WTC11 (cell line): ENCODE data around the gene RNF4.

ENCODE experiments used
- CBFB ChIP-seq: sonication (generic); formaldehyde crosslinking; IDR thresholded peaks from 2 replicates; pipeline ENCODE4 v1.8.1; 2022; ENCODE audit warnings: mild to moderate bottlenecking, low read depth, missing genetic modification reagents
- CREM ChIP-seq: sonication (generic); formaldehyde crosslinking; IDR thresholded peaks from 2 replicates; pipeline ENCODE4 v1.8.1; 2022; ENCODE audit warnings: mild to moderate bottlenecking, missing genetic modification reagents, moderate library complexity
- HMGA2 ChIP-seq: fragments of 250-450 bp; sonication (Bioruptor Pico); IDR thresholded peaks from 2 replicates; pipeline ENCODE4 v1.4.0; 2021; ENCODE audit warnings: mild to moderate bottlenecking, moderate library complexity
- NR2C2 ChIP-seq: sonication (generic); formaldehyde crosslinking; IDR thresholded peaks from 2 replicates; pipeline ENCODE4 v1.8.0; 2022; ENCODE audit warnings: mild to moderate bottlenecking, missing genetic modification reagents
- TCF7 ChIP-seq: sonication (generic); formaldehyde crosslinking; IDR thresholded peaks from 2 replicates; pipeline ENCODE4 v1.8.0; 2022; ENCODE audit warnings: mild to moderate bottlenecking, low read depth, missing genetic modification reagents, moderate library complexity
- TEAD1 ChIP-seq: sonication (generic); formaldehyde crosslinking; IDR thresholded peaks from 2 replicates; pipeline ENCODE4 v1.8.0; 2022; ENCODE audit warnings: mild to moderate bottlenecking, missing genetic modification reagents
- TP53 ChIP-seq: sonication (generic); formaldehyde crosslinking; IDR thresholded peaks from 2 replicates; pipeline ENCODE4 v1.8.1; 2023; ENCODE audit warnings: mild to moderate bottlenecking, missing genetic modification reagents
- TF ChIP-seq, protein P1 (sequence below): fragments of 200-600 bp; IDR thresholded peaks from 2 replicates; pipeline ENCODE4 v1.8.0; 2022; ENCODE audit warnings: antibody characterized with exemption
- TF ChIP-seq, protein P2 (sequence below): fragments of 250-450 bp; sonication (Bioruptor Pico); IDR thresholded peaks from 2 replicates; pipeline ENCODE4 v1.9.0; 2021; ENCODE audit warnings: mild to moderate bottlenecking
- TF ChIP-seq, protein P3 (sequence below): sonication (generic); formaldehyde crosslinking; IDR thresholded peaks from 2 replicates; pipeline ENCODE4 v1.8.0; 2023; ENCODE audit warnings: missing genetic modification reagents
- TF ChIP-seq, protein P4 (sequence below): sonication (generic); formaldehyde crosslinking; IDR thresholded peaks from 2 replicates; pipeline ENCODE4 v1.8.1; 2023; ENCODE audit warnings: mild to moderate bottlenecking, moderate library complexity, missing genetic modification reagents
- TF ChIP-seq, protein P5 (sequence below): sonication (generic); formaldehyde crosslinking; IDR thresholded peaks from 2 replicates; pipeline ENCODE4 v1.8.0; 2023; ENCODE audit warnings: mild to moderate bottlenecking, missing genetic modification reagents
- TF ChIP-seq, protein P6 (sequence below): sonication (generic); formaldehyde crosslinking; IDR thresholded peaks from 2 replicates; pipeline ENCODE4 v1.8.1; 2023; ENCODE audit warnings: mild to moderate bottlenecking, missing genetic modification reagents, moderate library complexity
- TF ChIP-seq, protein P7 (sequence below): sonication (generic); formaldehyde crosslinking; IDR thresholded peaks from 2 replicates; pipeline ENCODE4 v1.8.1; 2023; ENCODE audit warnings: mild to moderate bottlenecking, missing genetic modification reagents, moderate library complexity

DNA sequence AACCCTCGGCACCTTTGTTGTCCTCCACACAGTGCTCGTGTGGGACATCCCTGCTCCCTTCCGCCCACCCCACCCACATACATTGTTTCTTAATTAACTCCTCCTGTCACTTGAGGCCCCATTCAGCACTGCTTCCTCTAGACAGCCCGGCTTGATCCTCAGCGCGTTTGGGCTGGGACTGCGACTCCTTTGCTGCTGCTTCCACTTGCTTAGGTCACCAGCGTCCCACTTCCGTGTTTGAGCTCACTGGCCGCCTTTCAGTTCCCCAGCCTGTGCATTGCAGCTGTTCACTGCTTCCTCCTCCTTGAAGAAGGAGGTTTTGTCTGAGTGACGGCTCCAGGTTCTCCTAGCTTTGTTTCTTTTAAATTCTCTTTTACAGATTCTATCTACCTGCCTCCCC, 16.1 kb downstream of the RNF4 start:
- TF ChIP-seq, protein P1, sequence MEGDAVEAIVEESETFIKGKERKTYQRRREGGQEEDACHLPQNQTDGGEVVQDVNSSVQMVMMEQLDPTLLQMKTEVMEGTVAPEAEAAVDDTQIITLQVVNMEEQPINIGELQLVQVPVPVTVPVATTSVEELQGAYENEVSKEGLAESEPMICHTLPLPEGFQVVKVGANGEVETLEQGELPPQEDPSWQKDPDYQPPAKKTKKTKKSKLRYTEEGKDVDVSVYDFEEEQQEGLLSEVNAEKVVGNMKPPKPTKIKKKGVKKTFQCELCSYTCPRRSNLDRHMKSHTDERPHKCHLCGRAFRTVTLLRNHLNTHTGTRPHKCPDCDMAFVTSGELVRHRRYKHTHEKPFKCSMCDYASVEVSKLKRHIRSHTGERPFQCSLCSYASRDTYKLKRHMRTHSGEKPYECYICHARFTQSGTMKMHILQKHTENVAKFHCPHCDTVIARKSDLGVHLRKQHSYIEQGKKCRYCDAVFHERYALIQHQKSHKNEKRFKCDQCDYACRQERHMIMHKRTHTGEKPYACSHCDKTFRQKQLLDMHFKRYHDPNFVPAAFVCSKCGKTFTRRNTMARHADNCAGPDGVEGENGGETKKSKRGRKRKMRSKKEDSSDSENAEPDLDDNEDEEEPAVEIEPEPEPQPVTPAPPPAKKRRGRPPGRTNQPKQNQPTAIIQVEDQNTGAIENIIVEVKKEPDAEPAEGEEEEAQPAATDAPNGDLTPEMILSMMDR: no peak
- TF ChIP-seq NR2C2 (CRISPR knock-in tag) (no peak), HMGA2 (CRISPR knock-in tag) (no peak), TEAD1 (CRISPR knock-in tag) (no peak), CBFB (CRISPR knock-in tag) (no peak), TCF7 (CRISPR knock-in tag) (no peak), CREM (no peak), TP53 (CRISPR knock-in tag) (no peak)
- TF ChIP-seq, protein P2, sequence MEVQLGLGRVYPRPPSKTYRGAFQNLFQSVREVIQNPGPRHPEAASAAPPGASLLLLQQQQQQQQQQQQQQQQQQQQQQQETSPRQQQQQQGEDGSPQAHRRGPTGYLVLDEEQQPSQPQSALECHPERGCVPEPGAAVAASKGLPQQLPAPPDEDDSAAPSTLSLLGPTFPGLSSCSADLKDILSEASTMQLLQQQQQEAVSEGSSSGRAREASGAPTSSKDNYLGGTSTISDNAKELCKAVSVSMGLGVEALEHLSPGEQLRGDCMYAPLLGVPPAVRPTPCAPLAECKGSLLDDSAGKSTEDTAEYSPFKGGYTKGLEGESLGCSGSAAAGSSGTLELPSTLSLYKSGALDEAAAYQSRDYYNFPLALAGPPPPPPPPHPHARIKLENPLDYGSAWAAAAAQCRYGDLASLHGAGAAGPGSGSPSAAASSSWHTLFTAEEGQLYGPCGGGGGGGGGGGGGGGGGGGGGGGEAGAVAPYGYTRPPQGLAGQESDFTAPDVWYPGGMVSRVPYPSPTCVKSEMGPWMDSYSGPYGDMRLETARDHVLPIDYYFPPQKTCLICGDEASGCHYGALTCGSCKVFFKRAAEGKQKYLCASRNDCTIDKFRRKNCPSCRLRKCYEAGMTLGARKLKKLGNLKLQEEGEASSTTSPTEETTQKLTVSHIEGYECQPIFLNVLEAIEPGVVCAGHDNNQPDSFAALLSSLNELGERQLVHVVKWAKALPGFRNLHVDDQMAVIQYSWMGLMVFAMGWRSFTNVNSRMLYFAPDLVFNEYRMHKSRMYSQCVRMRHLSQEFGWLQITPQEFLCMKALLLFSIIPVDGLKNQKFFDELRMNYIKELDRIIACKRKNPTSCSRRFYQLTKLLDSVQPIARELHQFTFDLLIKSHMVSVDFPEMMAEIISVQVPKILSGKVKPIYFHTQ: no peak
- TF ChIP-seq, protein P3, sequence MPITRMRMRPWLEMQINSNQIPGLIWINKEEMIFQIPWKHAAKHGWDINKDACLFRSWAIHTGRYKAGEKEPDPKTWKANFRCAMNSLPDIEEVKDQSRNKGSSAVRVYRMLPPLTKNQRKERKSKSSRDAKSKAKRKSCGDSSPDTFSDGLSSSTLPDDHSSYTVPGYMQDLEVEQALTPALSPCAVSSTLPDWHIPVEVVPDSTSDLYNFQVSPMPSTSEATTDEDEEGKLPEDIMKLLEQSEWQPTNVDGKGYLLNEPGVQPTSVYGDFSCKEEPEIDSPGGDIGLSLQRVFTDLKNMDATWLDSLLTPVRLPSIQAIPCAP (CRISPR knock-in tag): no peak
- TF ChIP-seq, protein P4, sequence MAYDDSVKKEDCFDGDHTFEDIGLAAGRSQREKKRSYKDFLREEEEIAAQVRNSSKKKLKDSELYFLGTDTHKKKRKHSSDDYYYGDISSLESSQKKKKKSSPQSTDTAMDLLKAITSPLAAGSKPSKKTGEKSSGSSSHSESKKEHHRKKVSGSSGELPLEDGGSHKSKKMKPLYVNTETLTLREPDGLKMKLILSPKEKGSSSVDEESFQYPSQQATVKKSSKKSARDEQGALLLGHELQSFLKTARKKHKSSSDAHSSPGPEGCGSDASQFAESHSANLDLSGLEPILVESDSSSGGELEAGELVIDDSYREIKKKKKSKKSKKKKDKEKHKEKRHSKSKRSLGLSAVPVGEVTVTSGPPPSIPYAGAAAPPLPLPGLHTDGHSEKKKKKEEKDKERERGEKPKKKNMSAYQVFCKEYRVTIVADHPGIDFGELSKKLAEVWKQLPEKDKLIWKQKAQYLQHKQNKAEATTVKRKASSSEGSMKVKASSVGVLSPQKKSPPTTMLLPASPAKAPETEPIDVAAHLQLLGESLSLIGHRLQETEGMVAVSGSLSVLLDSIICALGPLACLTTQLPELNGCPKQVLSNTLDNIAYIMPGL: no peak
- TF ChIP-seq, protein P5, sequence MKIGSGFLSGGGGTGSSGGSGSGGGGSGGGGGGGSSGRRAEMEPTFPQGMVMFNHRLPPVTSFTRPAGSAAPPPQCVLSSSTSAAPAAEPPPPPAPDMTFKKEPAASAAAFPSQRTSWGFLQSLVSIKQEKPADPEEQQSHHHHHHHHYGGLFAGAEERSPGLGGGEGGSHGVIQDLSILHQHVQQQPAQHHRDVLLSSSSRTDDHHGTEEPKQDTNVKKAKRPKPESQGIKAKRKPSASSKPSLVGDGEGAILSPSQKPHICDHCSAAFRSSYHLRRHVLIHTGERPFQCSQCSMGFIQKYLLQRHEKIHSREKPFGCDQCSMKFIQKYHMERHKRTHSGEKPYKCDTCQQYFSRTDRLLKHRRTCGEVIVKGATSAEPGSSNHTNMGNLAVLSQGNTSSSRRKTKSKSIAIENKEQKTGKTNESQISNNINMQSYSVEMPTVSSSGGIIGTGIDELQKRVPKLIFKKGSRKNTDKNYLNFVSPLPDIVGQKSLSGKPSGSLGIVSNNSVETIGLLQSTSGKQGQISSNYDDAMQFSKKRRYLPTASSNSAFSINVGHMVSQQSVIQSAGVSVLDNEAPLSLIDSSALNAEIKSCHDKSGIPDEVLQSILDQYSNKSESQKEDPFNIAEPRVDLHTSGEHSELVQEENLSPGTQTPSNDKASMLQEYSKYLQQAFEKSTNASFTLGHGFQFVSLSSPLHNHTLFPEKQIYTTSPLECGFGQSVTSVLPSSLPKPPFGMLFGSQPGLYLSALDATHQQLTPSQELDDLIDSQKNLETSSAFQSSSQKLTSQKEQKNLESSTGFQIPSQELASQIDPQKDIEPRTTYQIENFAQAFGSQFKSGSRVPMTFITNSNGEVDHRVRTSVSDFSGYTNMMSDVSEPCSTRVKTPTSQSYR (CRISPR knock-in tag): no peak
- TF ChIP-seq, protein P6, sequence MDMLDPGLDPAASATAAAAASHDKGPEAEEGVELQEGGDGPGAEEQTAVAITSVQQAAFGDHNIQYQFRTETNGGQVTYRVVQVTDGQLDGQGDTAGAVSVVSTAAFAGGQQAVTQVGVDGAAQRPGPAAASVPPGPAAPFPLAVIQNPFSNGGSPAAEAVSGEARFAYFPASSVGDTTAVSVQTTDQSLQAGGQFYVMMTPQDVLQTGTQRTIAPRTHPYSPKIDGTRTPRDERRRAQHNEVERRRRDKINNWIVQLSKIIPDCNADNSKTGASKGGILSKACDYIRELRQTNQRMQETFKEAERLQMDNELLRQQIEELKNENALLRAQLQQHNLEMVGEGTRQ (CRISPR knock-in tag): no peak
- TF ChIP-seq, protein P7, sequence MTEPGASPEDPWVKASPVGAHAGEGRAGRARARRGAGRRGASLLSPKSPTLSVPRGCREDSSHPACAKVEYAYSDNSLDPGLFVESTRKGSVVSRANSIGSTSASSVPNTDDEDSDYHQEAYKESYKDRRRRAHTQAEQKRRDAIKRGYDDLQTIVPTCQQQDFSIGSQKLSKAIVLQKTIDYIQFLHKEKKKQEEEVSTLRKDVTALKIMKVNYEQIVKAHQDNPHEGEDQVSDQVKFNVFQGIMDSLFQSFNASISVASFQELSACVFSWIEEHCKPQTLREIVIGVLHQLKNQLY (CRISPR knock-in tag): no peak
